GM21717 (cell line): ENCODE results near the gene DUSP10.
A peak's percentile ranks its signal among the peaks of the same experiment; 100 is the strongest.

Experiments used
- ATAC-seq: cut with Tn5 transposase; IDR thresholded peaks from one replicate; pipeline ENCODE4 v1.9.1; 2021; ENCODE audit warnings: mild to moderate bottlenecking, moderate library complexity; ENCODE audit not compliant: unreplicated experiment

DUSP10 gene

DNA sequence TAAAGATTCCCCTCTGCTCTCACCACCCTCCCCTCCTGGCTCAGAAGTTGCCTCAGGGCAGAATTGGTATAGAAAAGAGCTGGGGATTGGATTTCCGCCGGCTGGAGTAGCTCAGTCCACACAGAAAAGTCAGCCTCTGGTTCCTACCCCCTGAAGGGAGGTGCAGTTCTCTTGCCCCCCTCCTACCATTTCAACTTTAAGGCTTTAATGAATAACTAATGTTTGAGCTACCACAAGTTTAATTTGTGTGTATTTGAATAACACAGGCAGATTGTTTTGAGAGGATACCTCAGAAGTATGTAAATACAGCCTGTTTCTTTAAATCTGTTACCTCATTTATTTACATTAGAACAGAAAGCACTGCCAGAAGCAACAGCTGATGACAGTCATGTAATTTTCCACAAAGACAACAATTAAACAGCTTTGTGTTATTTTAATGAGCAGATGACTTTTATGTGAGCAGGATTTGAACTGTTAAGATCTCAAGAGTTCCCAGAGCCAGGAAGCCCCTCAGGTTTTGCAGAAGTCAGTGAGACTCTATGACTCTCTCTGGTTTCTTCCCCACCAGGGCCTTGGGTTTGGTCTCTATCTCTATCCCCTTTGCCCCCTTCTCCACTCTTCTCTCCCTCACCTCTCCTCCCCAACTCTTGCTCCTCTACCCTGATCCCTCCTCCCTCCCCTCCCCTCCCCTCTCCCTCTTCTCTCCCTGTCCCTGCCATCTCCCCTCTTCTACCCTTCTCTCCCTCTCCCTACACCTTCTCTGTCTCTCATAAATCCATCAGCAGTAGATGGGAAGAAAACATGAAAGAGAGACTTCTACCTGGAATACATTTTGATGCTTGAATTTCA lies 26.3 kb downstream of the DUSP10 start:
- no peak for ATAC-seq

- no peak for ATAC-seq
Observed at GRCh38 chr1:221714227-221715152, 27.4 kb downstream of the DUSP10 start.

DNA sequence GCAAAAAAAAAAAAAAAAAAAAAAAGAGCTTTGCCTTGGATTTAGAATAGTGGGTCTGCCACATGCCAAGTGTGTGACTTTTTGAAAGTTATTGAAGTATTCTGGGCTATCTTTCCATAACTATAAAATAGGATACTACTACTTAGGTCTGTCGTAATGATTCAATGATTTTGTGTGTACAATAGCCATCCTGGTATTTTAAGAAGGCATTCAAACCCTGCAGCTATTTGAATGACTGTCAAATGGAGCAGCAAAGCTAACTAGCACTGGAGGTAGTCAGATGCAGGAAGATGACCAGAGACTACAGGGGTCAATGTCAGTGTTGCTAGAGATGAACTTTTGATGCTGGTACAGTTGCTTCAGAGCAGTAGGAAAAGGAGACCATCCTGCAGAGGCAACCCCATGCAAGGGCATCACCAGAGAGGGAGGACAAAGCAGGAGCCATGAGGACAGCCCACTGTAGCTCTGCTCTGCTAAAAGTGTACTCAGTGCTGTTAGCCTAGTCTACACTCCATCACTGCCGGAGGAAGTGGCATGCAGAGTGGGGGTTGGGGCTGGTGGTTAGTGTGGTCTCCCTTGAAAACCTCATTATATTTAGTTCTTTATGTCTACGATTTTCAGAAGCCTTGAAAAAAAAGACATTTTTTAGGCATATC lies 29.0 kb downstream of the DUSP10 start:
- ATAC-seq, result peak; percentile 66

GRCh38 chr1:221712198-221712684 lies 29.6 kb downstream of the DUSP10 start:
- ATAC-seq, result peak; percentile 61

GRCh38 chr1:221711656-221712055 lies 30.2 kb downstream of the DUSP10 start:
- no peak for ATAC-seq

GRCh38 chr1:221711063-221711577 lies 30.8 kb downstream of the DUSP10 start:
- no peak for ATAC-seq

DNA sequence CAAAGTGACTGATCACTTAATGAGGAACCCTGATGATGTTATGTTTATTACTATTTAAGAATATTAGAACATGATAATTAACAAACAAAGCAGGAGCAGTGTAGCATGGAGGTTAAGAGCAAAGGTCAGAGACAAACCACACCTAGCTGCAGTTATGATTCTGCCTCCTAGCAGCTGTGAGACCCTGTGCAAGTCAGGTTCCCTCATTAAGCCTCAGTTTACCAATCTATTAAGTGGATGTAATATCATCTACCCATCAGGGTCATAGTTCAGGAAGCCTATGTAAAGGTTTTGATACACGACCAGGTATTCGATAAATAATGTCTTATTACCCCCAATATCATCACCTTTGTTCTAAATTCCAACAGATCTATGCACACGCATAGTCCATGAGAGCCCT lies 32.0 kb downstream of the DUSP10 start:
- no peak for ATAC-seq

DNA sequence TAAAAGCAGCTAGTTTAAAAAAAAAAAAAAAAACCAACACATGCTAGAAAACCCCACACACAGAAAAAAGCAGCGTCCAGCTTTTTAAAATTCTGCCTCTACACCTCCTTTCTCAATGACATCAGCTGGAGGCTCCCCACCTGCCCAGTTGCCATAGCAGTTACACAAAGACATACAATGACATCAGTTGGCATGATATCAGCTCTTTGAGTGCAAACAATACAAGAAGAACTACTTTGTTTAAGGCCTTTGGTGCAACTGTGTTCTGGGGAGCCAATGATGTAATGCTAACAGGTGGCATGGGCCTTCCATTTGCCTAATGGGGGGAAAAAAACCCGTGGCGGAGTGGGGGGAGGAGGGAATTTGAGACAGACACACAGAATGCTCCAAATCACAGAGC lies 32.9 kb downstream of the DUSP10 start:
- no peak for ATAC-seq

GRCh38 chr1:221708076-221708571 lies 33.8 kb downstream of the DUSP10 start:
- ATAC-seq, result peak; percentile 65

DNA sequence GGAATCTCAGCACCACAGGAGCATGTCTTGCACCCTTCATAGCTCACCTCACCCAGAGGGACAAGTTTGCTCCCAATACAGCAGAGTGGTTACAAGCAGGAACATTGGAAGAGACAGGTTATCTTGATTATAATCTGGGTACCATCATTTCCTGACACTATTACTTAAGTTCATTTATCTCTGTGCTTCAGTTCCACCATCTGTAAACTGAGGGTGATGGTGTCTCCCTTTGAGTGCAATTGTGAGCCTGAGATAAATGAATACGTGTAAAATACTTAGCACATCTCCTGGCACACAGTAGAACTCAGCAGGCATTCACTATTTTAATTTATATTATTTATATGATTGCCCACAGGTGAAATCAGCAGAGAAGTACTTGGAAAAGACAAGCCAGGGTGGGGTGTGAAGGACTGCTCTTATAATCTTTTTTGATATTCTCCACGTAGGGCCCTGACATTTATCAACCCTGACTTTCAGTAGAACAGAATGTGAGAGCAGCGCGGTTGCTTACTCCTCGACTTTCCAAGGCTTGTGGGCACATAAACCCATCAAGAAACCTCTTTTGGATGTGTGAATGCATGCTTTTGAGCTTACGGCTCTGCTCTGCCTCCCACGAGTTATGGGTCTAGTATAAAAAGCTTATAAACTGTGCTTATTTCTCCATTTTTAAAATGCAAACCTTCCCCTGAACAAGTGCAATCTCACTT lies 34.9 kb downstream of the DUSP10 start:
- no peak for ATAC-seq

- no peak for ATAC-seq
Observed at GRCh38 chr1:221706191-221706590, 35.7 kb downstream of the DUSP10 start.

- ATAC-seq, result no peak
Observed at GRCh38 chr1:221704306-221704705, 37.6 kb downstream of the DUSP10 start.

DNA sequence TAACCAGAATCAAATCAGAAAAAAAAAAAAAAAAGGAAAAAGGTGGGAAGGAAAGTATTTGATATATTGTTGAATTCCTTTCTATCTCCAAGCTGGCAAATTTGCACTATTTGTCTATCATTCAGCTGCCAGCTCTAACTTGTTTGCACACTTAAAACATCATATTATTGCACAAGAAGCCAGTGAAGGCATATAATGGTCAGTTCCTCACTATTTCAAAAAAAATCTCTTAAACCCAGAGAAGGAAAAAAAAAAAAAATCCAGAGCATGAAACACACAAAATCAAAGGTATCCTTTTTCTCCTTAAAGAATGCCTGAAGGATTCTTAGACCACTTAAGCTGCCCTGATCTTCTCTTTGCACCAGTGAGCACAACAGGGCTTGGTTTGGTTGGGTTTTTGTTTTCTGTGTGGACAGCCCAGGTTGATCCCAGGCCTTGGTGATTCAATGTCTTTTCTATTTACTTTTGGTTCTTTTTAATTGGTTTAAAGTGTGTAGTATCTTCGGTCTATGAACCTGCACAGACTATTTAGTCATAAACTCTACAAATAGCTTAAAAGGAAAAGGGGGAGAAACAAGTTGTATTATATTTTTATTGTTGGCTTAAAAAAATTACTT lies 40.2 kb downstream of the DUSP10 start:
- ATAC-seq, result no peak

DNA sequence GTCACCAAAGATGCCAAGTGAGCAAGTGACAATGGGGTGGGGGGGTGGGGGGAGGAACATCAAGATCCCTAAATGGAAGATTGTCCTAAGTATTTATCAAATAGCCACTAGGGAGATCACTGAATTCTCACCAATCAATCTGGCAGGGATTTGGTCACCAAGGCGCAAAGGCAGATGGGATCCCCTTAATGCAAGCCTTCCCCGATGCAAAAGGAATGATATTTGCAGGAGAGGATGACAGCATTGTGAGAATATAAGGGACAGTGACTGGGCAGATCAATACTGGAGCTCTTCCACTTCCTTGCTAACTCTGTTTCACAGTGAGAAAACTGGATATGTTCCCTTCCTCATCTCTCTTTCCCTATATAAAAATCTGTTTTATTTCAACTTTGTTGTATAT lies 40.9 kb downstream of the DUSP10 start:
- ATAC-seq, result no peak

DNA sequence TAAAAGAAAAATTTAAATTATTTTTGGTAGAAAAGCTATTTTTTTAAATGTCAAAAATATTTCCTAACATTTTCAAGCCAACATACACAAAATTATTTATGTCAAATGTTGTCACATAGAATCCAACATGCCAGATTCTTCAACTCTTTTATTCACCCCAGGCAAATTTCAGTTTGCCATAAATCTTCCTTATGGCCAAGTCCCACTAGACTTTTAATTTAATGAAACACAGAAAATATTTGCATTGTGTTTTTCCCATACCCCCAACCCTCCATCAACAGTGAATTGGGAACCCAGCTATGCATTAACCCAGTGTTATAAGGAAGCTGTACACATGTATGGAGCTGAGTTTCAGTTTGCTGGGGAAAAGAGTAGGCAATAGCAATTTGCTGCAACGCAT lies 41.4 kb downstream of the DUSP10 start:
- ATAC-seq, result no peak

- no peak for ATAC-seq
Observed at GRCh38 chr1:221699978-221700519, 41.8 kb downstream of the DUSP10 start.

- no peak for ATAC-seq
Observed at GRCh38 chr1:221699577-221699976, 42.3 kb downstream of the DUSP10 start.

- no peak for ATAC-seq
Observed at GRCh38 chr1:221698579-221699349, 43.1 kb downstream of the DUSP10 start.
